PC-3 (cell line): ENCODE data around the gene CALB2. TPM values are rescaled to one million over a fixed set of nuclear protein-coding genes. Genes with fewer than 3 reads are reported as not detected.

ENCODE experiments used
- ATAC-seq: fragments of 200-7000 bp; cut with Tn5 transposase; 2 replicates; pipeline ENCODE4 v1.9.1; 2020; ENCODE audit warnings: mild to moderate bottlenecking, moderate library complexity
- BruUV-seq: library from RNA; stranded (reverse); fragments of 400-500 nt; replicated peaks from 2 replicates; lab custom pipeline; 2021; lab: Mats Ljungman, UMichigan
- CTCF ChIA-PET: fragments of 300-600 bp; sonication (Branson Sonifier 250); formaldehyde crosslinking; loops from one replicate; lab custom pipeline; 2022; ENCODE audit warnings: antibody characterized with exemption; lab: Charles Lee
- POLR2A ChIA-PET: fragments of 300-600 bp; sonication (Branson Sonifier 250); formaldehyde crosslinking; loops from one replicate; lab custom pipeline; 2022; ENCODE audit warnings: antibody characterized with exemption; ENCODE audit not compliant: unreplicated experiment; lab: Charles Lee
- DNase-seq: peaks from one replicate; pipeline ENCODE4 v3.0.0-alpha.2; 2015
- H2AFZ ChIP-seq: fragments of 300-600 bp; sonication (generic); 2 replicates; pipeline ENCODE4 v1.6.0; 2016; ENCODE audit warnings: antibody characterized with exemption, low read length
- H3F3A ChIP-seq: fragments of 300-600 bp; sonication (generic); one replicate; pipeline ENCODE4 v1.6.0; 2017; ENCODE audit warnings: antibody characterized with exemption, low read length, control low read depth, mild to moderate bottlenecking; ENCODE audit not compliant: unreplicated experiment
- H3K27ac ChIP-seq: fragments of 300-600 bp; sonication (generic); 2 replicates; pipeline ENCODE4 v1.5.1; 2016; ENCODE audit warnings: mild to moderate bottlenecking, low read length
- H3K27me3 ChIP-seq: fragments of 300-600 bp; sonication (generic); 2 replicates; pipeline ENCODE4 v1.6.1; 2016; ENCODE audit warnings: low read length, mixed read lengths
- H3K36me3 ChIP-seq: fragments of 300-600 bp; sonication (generic); 2 replicates; pipeline ENCODE4 v1.6.1; 2016; ENCODE audit warnings: low read depth, mixed run types, low read length, mixed read lengths
- H3K4me1 ChIP-seq: fragments of 300-600 bp; sonication (generic); 2 replicates; pipeline ENCODE4 v1.5.1; 2016; ENCODE audit warnings: low read length; ENCODE audit not compliant: insufficient read depth
- H3K4me2 ChIP-seq: fragments of 300-600 bp; sonication (generic); 2 replicates; pipeline ENCODE4 v1.6.0; 2016; ENCODE audit warnings: low read length
- H3K4me3 ChIP-seq: fragments of 300-600 bp; sonication (generic); 2 replicates; pipeline ENCODE4 v1.5.1; 2016; ENCODE audit warnings: mild to moderate bottlenecking, low read length, mixed read lengths
- H3K79me2 ChIP-seq: fragments of 300-600 bp; sonication (generic); 2 replicates; pipeline ENCODE4 v1.6.1; 2017; ENCODE audit warnings: low read length, mixed read lengths
- H3K9ac ChIP-seq: fragments of 300-600 bp; sonication (generic); 2 replicates; pipeline ENCODE4 v1.6.0; 2016; ENCODE audit warnings: mild to moderate bottlenecking, low read length
- H3K9me2 ChIP-seq: fragments of 300-600 bp; sonication (generic); replicated peaks from 2 replicates; pipeline ENCODE4 v1.6.1; 2016; ENCODE audit warnings: mixed run types, low read length, mixed read lengths
- H3K9me3 ChIP-seq: fragments of 300-600 bp; sonication (generic); 2 replicates; pipeline ENCODE4 v1.6.1; 2016; ENCODE audit warnings: low read length, mixed read lengths
- H4K20me1 ChIP-seq: fragments of 300-600 bp; sonication (generic); 2 replicates; pipeline ENCODE4 v1.6.1; 2016; ENCODE audit warnings: low read length, mixed read lengths
- CTCF ChIP-seq: fragments of 300-600 bp; sonication (generic); conservative IDR thresholded peaks from 2 replicates; pipeline ENCODE4 v1.5.1; 2017; ENCODE audit warnings: antibody characterized with exemption, low read depth, mild to moderate bottlenecking, low read length
- EZH2 ChIP-seq: fragments of 300-600 bp; sonication (generic); IDR thresholded peaks from one replicate; pipeline ENCODE4 v1.6.1; 2017; ENCODE audit warnings: antibody characterized with exemption, mild to moderate bottlenecking, low read length; ENCODE audit not compliant: unreplicated experiment
- EZH2phosphoT487 ChIP-seq: fragments of 300-600 bp; sonication (generic); IDR thresholded peaks from 2 replicates; pipeline ENCODE4 v1.6.1; 2018; ENCODE audit warnings: mild to moderate bottlenecking, antibody characterized with exemption, low read length, borderline replicate concordance
- intact Hi-C: fragments of 100-400 bp; cut with micrococcal nuclease; formaldehyde crosslinking; loops from 2 replicates; pipeline ENCODE4 v1.9.0; 2023
- total RNA-seq: library from RNA; depleted of rRNA; stranded (reverse); fragments of >200 nt; gene quantifications from 2 replicates; pipeline ENCODE4 v1.2.3, GENCODE V29; 2014

CALB2 gene
- total RNA-seq, 1 experiment from 2014 or later: 0.47 TPM

GRCh38 chr16:71404364-71404763 is 45.8 kb downstream of the CALB2 start:
- intact Hi-C loops: no loop called here
- Histone ChIP-seq H3K4me3 (no peak overlapping the region), H3K4me1 (no peaks in the 10 kb centered on the region), H3F3A (no peaks in the 10 kb centered on the region), H3K79me2 (no peaks in the 10 kb centered on the region), H3K36me3 (no peaks in the 10 kb centered on the region), H3K9me2 (no peaks in the 10 kb centered on the region), H4K20me1 (no peaks in the 10 kb centered on the region), H2AFZ (no peak overlapping the region), H3K4me2 (no peak overlapping the region), H3K27me3 (peaks cover 28% of the 10 kb centered on the region), H3K9me3 (no peaks in the 10 kb centered on the region), H3K9ac (no peak overlapping the region), H3K27ac (no peak overlapping the region)
- TF ChIP-seq CTCF (no peak), EZH2 (no peak), EZH2phosphoT487 (no peak)
- CTCF ChIA-PET: no interaction called here
- no peak for DNase-seq
- no peak for ATAC-seq
- BruUV-seq: no TSS peak
- POLR2A ChIA-PET: no interaction called here

GRCh38 chr16:71406316-71406715 is 47.8 kb downstream of the CALB2 start:
- H3K9ac ChIP-seq: no peak overlapping the region
- ChIA-PET POLR2A (no interaction called here), CTCF (no interaction called here)
- no peak overlapping the region for H3K4me3 ChIP-seq
- no peaks in the 10 kb centered on the region for H3K9me3 ChIP-seq
- BruUV-seq: no TSS peak
- no peak overlapping the region for H3K4me2 ChIP-seq
- H2AFZ ChIP-seq: no peak overlapping the region
- ATAC-seq: no peak
- H3K9me2 ChIP-seq: no peaks in the 10 kb centered on the region
- H3K27ac ChIP-seq: no peak overlapping the region
- peaks cover 27% of the 10 kb centered on the region for H3K27me3 ChIP-seq
- TF ChIP-seq EZH2 (no peak), CTCF (no peak), EZH2phosphoT487 (no peak)
- H3F3A ChIP-seq: no peaks in the 10 kb centered on the region
- H4K20me1 ChIP-seq: no peaks in the 10 kb centered on the region
- H3K36me3 ChIP-seq: no peaks in the 10 kb centered on the region
- intact Hi-C loops: no loop called here
- no peak for DNase-seq
- H3K4me1 ChIP-seq: no peaks in the 10 kb centered on the region
- H3K79me2 ChIP-seq: no peaks in the 10 kb centered on the region

GRCh38 chr16:71406724-71407123 is 48.2 kb downstream of the CALB2 start:
- ChIA-PET POLR2A (no interaction called here), CTCF (no interaction called here)
- no peak for TF ChIP-seq CTCF
- H3K27me3 ChIP-seq: peaks cover 27% of the 10 kb centered on the region
- no peaks in the 10 kb centered on the region for H3K4me1 ChIP-seq
- ATAC-seq: no peak
- H3F3A ChIP-seq: no peaks in the 10 kb centered on the region
- no peak overlapping the region for H3K9ac ChIP-seq
- no peak for DNase-seq
- H3K79me2 ChIP-seq: no peaks in the 10 kb centered on the region
- no peaks in the 10 kb centered on the region for H4K20me1 ChIP-seq
- no peak overlapping the region for H3K27ac ChIP-seq
- intact Hi-C loops: no loop called here
- no peak overlapping the region for H2AFZ ChIP-seq
- no peak overlapping the region for H3K4me3 ChIP-seq
- no peaks in the 10 kb centered on the region for H3K9me2 ChIP-seq
- no peak overlapping the region for H3K4me2 ChIP-seq
- H3K36me3 ChIP-seq: no peaks in the 10 kb centered on the region
- H3K9me3 ChIP-seq: no peaks in the 10 kb centered on the region
- no TSS peak for BruUV-seq
